ENCODE measurements around the gene KNDC1.

Gene KNDC1

DNA sequence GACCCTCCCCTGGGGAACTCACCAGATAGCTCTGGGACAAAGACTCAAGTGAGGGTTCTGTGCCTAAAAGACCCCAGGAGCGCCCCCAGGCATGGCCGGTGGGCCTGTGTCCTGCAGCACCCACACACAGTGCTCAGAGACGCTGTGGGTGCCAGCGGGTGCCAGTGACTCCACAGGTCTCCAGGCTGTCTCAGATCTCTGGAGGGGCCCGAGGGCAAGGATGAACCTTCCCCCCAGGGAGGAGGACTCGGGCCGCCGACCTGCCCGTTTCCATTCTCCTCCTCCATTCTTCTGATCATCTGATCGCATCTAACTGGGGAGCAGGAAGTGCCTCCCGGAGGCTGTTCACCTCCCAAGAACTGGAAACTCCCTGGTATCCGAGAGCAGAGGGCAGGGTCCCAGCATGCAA lies 115.7 kb downstream of the KNDC1 start:
- CTCF ChIA-PET: no interaction called here
- TF ChIP-seq LEF1 (IDR thresholded peaks at IDR 0.05; ENCODE audit: borderline replicate concordance) (no peak), FOXM1 (IDR thresholded peaks at IDR 0.05; ENCODE audit: borderline replicate concordance) (no peak), BHLHE40 (IDR thresholded peaks at IDR 0.05; ENCODE audit: borderline replicate concordance) (no peak), FOXK2 (IDR thresholded peaks at IDR 0.05) (no peak), ELF4 (IDR thresholded peaks at IDR 0.05) (no peak), FOXA1 (IDR thresholded peaks at IDR 0.05) (no peak), CTBP1 (IDR thresholded peaks at IDR 0.05; ENCODE audit: borderline replicate concordance) (no peak)
- no peak for DNase-seq (ENCODE audit: extremely low spot score)
- POLR2A ChIA-PET: no interaction called here

All from HEK293T (cell line).